Mesenchymal stem cell (in vitro differentiated cells and primary cell): ENCODE measurements around the gene GLTP.

Source experiments
- DNase-seq: peaks from one replicate; pipeline ENCODE4 v3.0.0-alpha.2; 2013
- H2AFZ ChIP-seq: one replicate; pipeline ENCODE4 v1.6.1; 2013; ENCODE audit warnings: low read depth, mild to moderate bottlenecking, control low read depth, inconsistent platforms, low read length, moderate library complexity
- H2AK5ac ChIP-seq: 2 replicates; pipeline ENCODE4 v1.6.1; 2013; ENCODE audit warnings: low read length, moderate library complexity, mild to moderate bottlenecking, inconsistent platforms; ENCODE audit not compliant: severe bottlenecking
- H2BK120ac ChIP-seq: one replicate; pipeline ENCODE4 v1.6.1; 2013; ENCODE audit warnings: low read depth, mild to moderate bottlenecking, inconsistent platforms, low read length, moderate library complexity
- H2BK12ac ChIP-seq, 2 experiments: one replicate each; pipeline ENCODE4 v1.6.1; 2013; ENCODE audit warnings: inconsistent platforms in 2 of 2, low read length in 2 of 2, mild to moderate bottlenecking in 2 of 2, moderate library complexity in 2 of 2, control low read depth in 1 of 2
- H2BK15ac ChIP-seq: one replicate; pipeline ENCODE4 v1.6.1; 2013; ENCODE audit warnings: mild to moderate bottlenecking, low read depth, inconsistent platforms; ENCODE audit not compliant: poor library complexity, severe bottlenecking
- H2BK5ac ChIP-seq: 2 replicates; pipeline ENCODE4 v1.6.1; 2013; ENCODE audit warnings: low read depth, mild to moderate bottlenecking, low read length, control low read depth, inconsistent platforms; ENCODE audit not compliant: poor library complexity, severe bottlenecking
- H3K14ac ChIP-seq, 2 experiments: one replicate each; pipeline ENCODE4 v1.6.1; 2013; ENCODE audit warnings: inconsistent platforms in 2 of 2, low read length in 2 of 2, control low read depth in 1 of 2, mild to moderate bottlenecking in 1 of 2, moderate library complexity in 1 of 2
- H3K18ac ChIP-seq, 2 experiments: one replicate each; pipeline ENCODE4 v1.6.1; 2013; ENCODE audit warnings: inconsistent platforms in 2 of 2, low read length in 2 of 2, control low read depth in 1 of 2, low read depth in 1 of 2, mild to moderate bottlenecking in 1 of 2
- H3K23ac ChIP-seq, 2 experiments: one replicate each; pipeline ENCODE4 v1.6.1; 2013; ENCODE audit warnings: inconsistent platforms in 2 of 2, low read length in 2 of 2, mild to moderate bottlenecking in 2 of 2, moderate library complexity in 2 of 2, control low read depth in 1 of 2
- H3K27ac ChIP-seq: 2 replicates; pipeline ENCODE4 v1.5.1; 2013; ENCODE audit warnings: mild to moderate bottlenecking, moderate library complexity, low read length, control low read depth, inconsistent platforms; ENCODE audit not compliant: poor library complexity, severe bottlenecking
- H3K27me3 ChIP-seq, 2 experiments: 2 replicates each; pipeline versions ENCODE4 v1.6.1 to v1.7.0; 2013; ENCODE audit warnings: low read length in 2 of 2, mild to moderate bottlenecking in 2 of 2, moderate library complexity in 2 of 2, control low read depth in 1 of 2, inconsistent platforms in 1 of 2; ENCODE audit not compliant: control insufficient read depth in 1 of 2, insufficient read depth in 1 of 2
- H3K36me3 ChIP-seq, 2 experiments: 2 replicates each; pipeline versions ENCODE4 v1.6.1 to v1.7.0; 2013; ENCODE audit warnings: low read length in 2 of 2, control low read depth in 1 of 2, inconsistent platforms in 1 of 2, low read depth in 1 of 2, mild to moderate bottlenecking in 1 of 2; ENCODE audit not compliant: insufficient read depth in 2 of 2, control insufficient read depth in 1 of 2
- H3K4ac ChIP-seq, 2 experiments: one replicate each; pipeline ENCODE4 v1.6.1; 2013; ENCODE audit warnings: inconsistent platforms in 2 of 2, low read length in 2 of 2, mild to moderate bottlenecking in 2 of 2, moderate library complexity in 2 of 2, control low read depth in 1 of 2, low read depth in 1 of 2
- H3K4me1 ChIP-seq: 2 replicates; pipeline ENCODE4 v1.6.1; 2013; ENCODE audit warnings: low read depth, low read length, control low read depth; ENCODE audit not compliant: control insufficient read depth, insufficient read depth
- H3K4me2 ChIP-seq: 2 replicates; pipeline ENCODE4 v1.6.1; 2013; ENCODE audit warnings: low read length, mild to moderate bottlenecking, inconsistent platforms; ENCODE audit not compliant: poor library complexity, severe bottlenecking
- H3K4me3 ChIP-seq, 2 experiments: 2 replicates each; pipeline versions ENCODE4 v1.5.1 to v1.7.0; 2013; ENCODE audit warnings: low read length in 2 of 2, mild to moderate bottlenecking in 2 of 2, control low read depth in 1 of 2, low read depth in 1 of 2; ENCODE audit not compliant: insufficient read depth in 1 of 2
- H3K79me1 ChIP-seq: replicated peaks from 2 replicates; pipeline ENCODE4 v1.6.1; 2013; ENCODE audit warnings: mild to moderate bottlenecking, control low read depth, low read length, inconsistent platforms; ENCODE audit not compliant: poor library complexity, severe bottlenecking
- H3K9ac ChIP-seq: 2 replicates; pipeline ENCODE4 v1.7.0; 2013; ENCODE audit warnings: mild to moderate bottlenecking, low read length, moderate library complexity
- H3K9me3 ChIP-seq: 2 replicates; pipeline ENCODE4 v1.7.0; 2013; ENCODE audit warnings: mild to moderate bottlenecking, low read length; ENCODE audit not compliant: control insufficient read depth
- H4K8ac ChIP-seq: one replicate; pipeline ENCODE4 v1.6.1; 2013; ENCODE audit warnings: inconsistent platforms, mild to moderate bottlenecking, low read length, moderate library complexity
- H4K91ac ChIP-seq: one replicate; pipeline ENCODE4 v1.6.1; 2013; ENCODE audit warnings: mild to moderate bottlenecking, low read length, inconsistent platforms
- WGBS: methylation state at CpG from one replicate; pipeline ENCODE4 v1.1.7; 2013; ENCODE audit warnings: mixed read lengths; 5-methylcytosine and 5-hydroxymethylcytosine counted together

Gene GLTP

GRCh38 chr12:109813810-109814416 is 66.4 kb downstream of the GLTP start:
- no peak overlapping the region for H3K14ac ChIP-seq
- peaks cover 0 to 14% of the 10 kb centered on the region in 2 experiments for H3K27me3 ChIP-seq
- H2BK120ac ChIP-seq = no peak overlapping the region
- no peak overlapping the region for H2BK12ac ChIP-seq
- H3K9me3 ChIP-seq = peaks cover 8% of the 10 kb centered on the region
- no peaks in the 10 kb centered on the region for H3K79me1 ChIP-seq
- H3K4me2 ChIP-seq = no peak overlapping the region
- H3K23ac ChIP-seq = no peak overlapping the region
- 86% methylated on average over 6 of the region's 6 CpGs for whole genome bisulfite sequencing
- DNase-seq = no peak
- H3K27ac ChIP-seq = no peak overlapping the region
- no peak overlapping the region for H2AK5ac ChIP-seq
- H3K9ac ChIP-seq = no peak overlapping the region
- peaks cover 7 to 9% of the 10 kb centered on the region in 2 experiments for H3K36me3 ChIP-seq
- H3K4me1 ChIP-seq = no peaks in the 10 kb centered on the region
- H2AFZ ChIP-seq = no peak overlapping the region
- no peak overlapping the region for H2BK15ac ChIP-seq
- no peak overlapping the region for H3K18ac ChIP-seq
- H2BK5ac ChIP-seq = no peak overlapping the region
- no peak overlapping the region for H3K4me3 ChIP-seq
- no peak overlapping the region for H3K4ac ChIP-seq
- no peak overlapping the region for H4K8ac ChIP-seq
- H4K91ac ChIP-seq = no peak overlapping the region

GRCh38 chr12:109811624-109811995 is 68.7 kb downstream of the GLTP start:
- H3K9me3 ChIP-seq = peaks cover 8% of the 10 kb centered on the region
- H3K4me2 ChIP-seq = no peak overlapping the region
- H3K36me3 ChIP-seq = peaks cover 7 to 9% of the 10 kb centered on the region in 2 experiments
- 79% methylated on average over 5 of the region's 5 CpGs for WGBS
- H3K79me1 ChIP-seq = no peaks in the 10 kb centered on the region
- no peak overlapping the region for H2AFZ ChIP-seq
- peaks cover 0 to 5% of the 10 kb centered on the region in 2 experiments for H3K27me3 ChIP-seq
- no peak overlapping the region for H2BK5ac ChIP-seq
- no peak overlapping the region for H4K8ac ChIP-seq
- no peak overlapping the region for H2BK15ac ChIP-seq
- DNase-seq = no peak
- H3K4me3 ChIP-seq = no peak overlapping the region
- H3K14ac ChIP-seq = no peak overlapping the region
- H4K91ac ChIP-seq = no peak overlapping the region
- no peak overlapping the region for H2BK120ac ChIP-seq
- no peak overlapping the region for H2AK5ac ChIP-seq
- no peak overlapping the region for H2BK12ac ChIP-seq
- H3K9ac ChIP-seq = no peak overlapping the region
- H3K23ac ChIP-seq = no peak overlapping the region
- no peak overlapping the region for H3K18ac ChIP-seq
- H3K27ac ChIP-seq = no peak overlapping the region
- H3K4me1 ChIP-seq = no peaks in the 10 kb centered on the region
- H3K4ac ChIP-seq = no peak overlapping the region

DNA sequence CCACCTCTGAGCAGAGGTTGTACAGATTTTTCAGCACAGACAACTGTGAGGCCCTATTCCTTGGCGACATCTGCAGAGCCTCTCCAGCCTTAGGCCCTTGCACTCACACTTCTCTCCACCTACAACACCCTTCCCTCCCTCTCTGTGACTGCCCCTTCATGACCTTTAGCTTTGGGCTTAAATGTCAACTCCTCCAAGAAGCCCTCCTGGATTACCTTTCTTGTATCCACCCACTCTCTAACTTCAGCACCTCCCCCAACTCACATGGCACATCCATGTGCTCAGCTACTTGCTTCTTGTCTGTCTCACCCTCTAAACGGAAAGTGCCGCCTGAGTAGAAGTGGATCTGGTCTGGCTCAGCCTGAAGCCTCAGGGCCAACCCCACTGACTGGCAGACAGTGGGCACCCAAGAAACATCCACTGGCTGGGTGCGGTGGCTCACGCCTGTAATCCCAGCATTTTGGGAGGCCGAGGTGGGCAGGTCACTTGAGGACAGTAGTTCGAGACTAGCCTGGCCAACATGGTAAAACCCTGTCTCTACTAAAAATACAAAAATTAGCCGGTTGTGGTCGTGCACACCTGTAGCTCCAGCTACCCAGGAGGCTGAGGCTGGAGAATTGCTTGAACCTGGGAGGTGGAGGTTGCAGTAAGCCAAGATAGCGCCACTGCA is 69.3 kb downstream of the GLTP start:
- no peak overlapping the region for H2AFZ ChIP-seq
- no peak overlapping the region for H3K4me2 ChIP-seq
- H3K4me3 ChIP-seq = no peak overlapping the region
- peaks cover 7 to 9% of the 10 kb centered on the region in 2 experiments for H3K36me3 ChIP-seq
- DNase-seq = no peak
- H3K14ac ChIP-seq = no peak overlapping the region
- H3K9ac ChIP-seq = no peak overlapping the region
- no peak overlapping the region for H3K18ac ChIP-seq
- WGBS = 94% methylated on average over 10 of the region's 10 CpGs
- no peak overlapping the region for H3K23ac ChIP-seq
- H3K4ac ChIP-seq = no peak overlapping the region
- no peaks in the 10 kb centered on the region for H3K79me1 ChIP-seq
- no peak overlapping the region for H2BK12ac ChIP-seq
- peaks cover 8% of the 10 kb centered on the region for H3K9me3 ChIP-seq
- no peaks in the 10 kb centered on the region for H3K4me1 ChIP-seq
- no peak overlapping the region for H4K8ac ChIP-seq
- no peak overlapping the region for H4K91ac ChIP-seq
- no peak overlapping the region for H2BK120ac ChIP-seq
- no peak overlapping the region for H2BK5ac ChIP-seq
- H2AK5ac ChIP-seq = no peak overlapping the region
- H2BK15ac ChIP-seq = peak overlapping the region; percentile 77
- H3K27me3 ChIP-seq = peaks cover 0 to 5% of the 10 kb centered on the region in 2 experiments
- no peak overlapping the region for H3K27ac ChIP-seq

GRCh38 chr12:109808876-109809646 is 71.3 kb downstream of the GLTP start:
- Histone ChIP-seq H3K36me3 (peaks cover 0 to 7% of the 10 kb centered on the region in 2 experiments), H3K4me1 (no peaks in the 10 kb centered on the region), H4K8ac (no peak overlapping the region), H3K79me1 (no peaks in the 10 kb centered on the region), H3K27me3 (no peaks in the 10 kb centered on the region), H3K23ac (no peak overlapping the region), H3K14ac (no peak overlapping the region), H3K4ac (no peak overlapping the region), H3K9me3 (peaks cover 7% of the 10 kb centered on the region), H2AFZ (no peak overlapping the region), H3K9ac (no peak overlapping the region), H3K4me3 (no peak overlapping the region), H3K27ac (no peak overlapping the region), H3K18ac (no peak overlapping the region), H2BK12ac (no peak overlapping the region), H2AK5ac (no peak overlapping the region), H3K4me2 (no peak overlapping the region), H2BK5ac (no peak overlapping the region), H2BK120ac (no peak overlapping the region), H4K91ac (no peak overlapping the region), H2BK15ac (no peak overlapping the region)
- no peak for DNase-seq
- 75% methylated on average over 4 of the region's 4 CpGs for WGBS
